OCI-LY7 (cell line): Measurements from ENCODE around the gene CHRNA4.

Experiments used
- EZH2phosphoT487 ChIP-seq: fragments of 200-600 bp; sonication (generic); IDR thresholded peaks from 2 replicates; pipeline ENCODE4 v1.6.1; 2018; ENCODE audit warnings: low read depth, borderline replicate concordance, mild to moderate bottlenecking, mixed run types, antibody characterized with exemption, low read length, moderate library complexity, mixed read lengths
- TF ChIP-seq, protein P1 (sequence below): fragments of 200-600 bp; sonication (generic); conservative IDR thresholded peaks from 2 replicates; pipeline ENCODE4 v1.5.1; 2014; ENCODE audit warnings: mild to moderate bottlenecking, antibody characterized with exemption, low read length, moderate library complexity, mixed read lengths

- TF ChIP-seq, protein P1, sequence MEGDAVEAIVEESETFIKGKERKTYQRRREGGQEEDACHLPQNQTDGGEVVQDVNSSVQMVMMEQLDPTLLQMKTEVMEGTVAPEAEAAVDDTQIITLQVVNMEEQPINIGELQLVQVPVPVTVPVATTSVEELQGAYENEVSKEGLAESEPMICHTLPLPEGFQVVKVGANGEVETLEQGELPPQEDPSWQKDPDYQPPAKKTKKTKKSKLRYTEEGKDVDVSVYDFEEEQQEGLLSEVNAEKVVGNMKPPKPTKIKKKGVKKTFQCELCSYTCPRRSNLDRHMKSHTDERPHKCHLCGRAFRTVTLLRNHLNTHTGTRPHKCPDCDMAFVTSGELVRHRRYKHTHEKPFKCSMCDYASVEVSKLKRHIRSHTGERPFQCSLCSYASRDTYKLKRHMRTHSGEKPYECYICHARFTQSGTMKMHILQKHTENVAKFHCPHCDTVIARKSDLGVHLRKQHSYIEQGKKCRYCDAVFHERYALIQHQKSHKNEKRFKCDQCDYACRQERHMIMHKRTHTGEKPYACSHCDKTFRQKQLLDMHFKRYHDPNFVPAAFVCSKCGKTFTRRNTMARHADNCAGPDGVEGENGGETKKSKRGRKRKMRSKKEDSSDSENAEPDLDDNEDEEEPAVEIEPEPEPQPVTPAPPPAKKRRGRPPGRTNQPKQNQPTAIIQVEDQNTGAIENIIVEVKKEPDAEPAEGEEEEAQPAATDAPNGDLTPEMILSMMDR = no peak
- no peak for TF ChIP-seq EZH2phosphoT487
These were observed 45.2 kb downstream of the CHRNA4 start for GRCh38 chr20:63315731-63316491.
